Endometrial microvascular endothelial cells (primary cell): ENCODE data around the gene ACER1. TPM values are rescaled to one million over a fixed set of nuclear protein-coding genes. Genes with fewer than 3 reads are reported as not detected.

Source experiments
- in situ Hi-C: cut with HindIII; loops from 2 replicates; pipeline ENCODE4 v1.10.0; 2017; ENCODE audit warnings: low sequenced_read_pairs, low pct_unique_long_range_greater_than_20kb; ENCODE audit errors: inconsistent ontology term
- total RNA-seq: library from RNA; depleted of rRNA; stranded (reverse); fragments of >200 nt; gene quantifications from one replicate; pipeline ENCODE4 v1.2.3, GENCODE V29; 2015; ENCODE audit errors: inconsistent ontology term

The ACER1 gene
- total RNA-seq, 1 donor from 2014 or later, result not detected

GRCh38 chr19:6273701-6274601 lies 59.5 kb downstream of the ACER1 start:
- in situ Hi-C loops, result loop anchor here (10.0 kb wide), 1 partner anchor 49 kb away; no protein-coding TSS in a partner anchor

DNA sequence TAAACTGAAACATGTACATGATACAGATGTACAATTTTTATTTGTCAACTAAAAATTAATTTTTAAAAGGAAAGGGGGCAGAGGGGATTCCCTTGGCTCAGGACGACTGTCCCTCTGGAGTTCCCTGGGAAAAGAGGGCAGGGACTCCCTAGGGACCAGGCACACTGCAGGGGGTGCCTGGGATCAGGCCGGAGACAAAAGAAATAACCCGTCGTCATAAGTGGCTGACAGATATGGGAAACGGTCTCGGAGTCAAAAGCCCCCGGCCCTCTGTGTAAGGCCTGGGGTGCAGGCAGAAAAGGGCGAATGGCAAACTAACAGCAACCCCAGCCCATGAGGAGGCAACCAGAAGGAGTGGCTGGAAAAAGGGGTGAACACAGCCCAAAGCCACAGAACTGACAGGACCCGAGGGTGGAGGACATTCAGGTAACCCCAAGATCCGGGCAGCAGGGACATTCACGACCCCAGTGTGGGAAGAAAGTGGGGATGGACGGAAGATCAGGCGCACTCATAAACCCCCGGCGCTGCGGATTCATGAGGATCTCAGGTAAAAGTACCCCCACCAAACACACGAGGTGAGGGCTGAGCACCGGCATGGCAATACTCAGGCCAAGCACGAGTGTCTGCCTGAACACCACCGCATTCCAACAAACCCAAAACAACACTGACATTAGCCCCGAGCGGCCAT lies 60.4 kb downstream of the ACER1 start:
- in situ Hi-C loops, result loop anchor here (10.0 kb wide), 1 partner anchor 48 kb away; no protein-coding TSS in a partner anchor

GRCh38 chr19:6272411-6272791 lies 61.0 kb downstream of the ACER1 start:
- in situ Hi-C loops, result loop anchor here (10.0 kb wide), 1 partner anchor 48 kb away; no protein-coding TSS in a partner anchor

- in situ Hi-C loops, result loop anchor here (10.0 kb wide), 1 partner anchor 47 kb away; no protein-coding TSS in a partner anchor
These were observed 61.5 kb downstream of the ACER1 start for GRCh38 chr19:6271721-6272410.

DNA sequence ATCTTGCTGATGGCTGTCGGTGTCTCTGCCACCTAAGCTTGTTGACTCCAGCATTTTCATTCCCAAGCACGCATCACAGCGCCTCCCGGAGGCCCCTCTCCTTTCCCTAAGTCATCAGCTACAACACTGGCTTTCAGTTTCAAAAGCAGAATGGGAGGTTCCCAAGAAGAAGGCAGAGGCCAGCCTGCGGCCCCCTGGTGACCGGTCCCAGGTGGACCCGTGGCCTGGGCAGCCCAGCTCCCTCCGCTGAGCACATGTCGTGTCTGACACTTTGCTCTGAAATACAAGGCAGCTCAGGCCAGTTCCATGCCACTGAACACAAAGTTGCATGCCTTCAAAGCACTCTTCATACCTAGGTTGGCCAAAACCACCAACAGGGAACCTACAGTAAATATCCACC lies 62.2 kb downstream of the ACER1 start:
- in situ Hi-C loops, result loop anchor here (10.0 kb wide), 1 partner anchor 46 kb away; no protein-coding TSS in a partner anchor

DNA sequence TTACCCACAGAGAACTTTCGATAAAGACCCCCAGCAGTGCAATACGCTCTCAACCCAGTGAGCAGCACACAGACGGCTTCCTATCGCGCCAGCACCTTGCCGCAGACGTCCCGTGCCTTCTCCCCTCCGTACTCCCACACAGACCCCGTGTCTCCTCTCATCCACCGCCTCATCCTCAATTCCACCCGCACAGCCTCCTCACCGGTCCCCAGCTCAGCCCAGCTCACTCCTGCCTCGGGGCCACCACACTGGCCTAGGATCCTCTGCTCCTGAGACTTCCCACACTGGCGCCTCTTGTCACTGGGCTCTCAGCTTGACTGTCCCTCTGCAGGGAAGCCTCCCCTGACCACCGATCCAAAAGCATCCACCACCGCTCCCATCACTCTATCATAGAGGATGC lies 62.6 kb downstream of the ACER1 start:
- in situ Hi-C loops, result loop anchor here (10.0 kb wide), 1 partner anchor 46 kb away; no protein-coding TSS in a partner anchor

DNA sequence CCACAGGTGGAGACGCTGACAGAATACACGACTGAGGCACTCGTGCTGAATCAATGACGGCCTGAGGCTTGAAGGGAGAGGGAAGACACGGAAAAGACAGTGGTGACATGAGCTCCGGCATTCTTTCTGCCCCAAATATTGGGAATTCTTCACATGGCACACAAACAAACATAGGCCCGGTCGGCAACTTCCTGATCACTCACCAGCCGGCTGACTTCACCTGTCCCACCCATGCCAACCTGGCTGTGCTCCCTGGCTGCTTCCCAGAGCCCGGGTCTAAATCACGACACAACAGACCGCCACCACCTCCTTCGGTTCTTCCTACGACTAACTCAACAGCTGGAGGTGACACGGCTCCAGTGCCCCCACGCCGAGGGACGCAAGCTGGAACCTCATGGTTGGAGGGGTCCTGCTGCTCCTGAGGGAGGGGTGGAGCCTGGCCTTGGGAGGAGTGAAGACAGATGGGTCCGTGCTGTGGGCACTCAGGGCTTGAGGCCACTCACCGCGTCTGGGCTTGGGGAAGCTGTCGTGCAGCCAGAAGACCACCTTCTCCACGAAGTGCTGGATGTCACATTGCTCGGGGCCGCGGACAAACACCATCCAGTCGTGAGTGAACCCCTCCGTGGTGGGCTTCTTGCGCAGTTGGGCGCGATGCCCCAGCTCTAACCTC lies 63.2 kb downstream of the ACER1 start:
- in situ Hi-C loops, result loop anchor here (10.0 kb wide), 1 partner anchor 45 kb away; no protein-coding TSS in a partner anchor

GRCh38 chr19:6269101-6269886 lies 64.1 kb downstream of the ACER1 start:
- in situ Hi-C loops, result no loop called here

- in situ Hi-C loops, result no loop called here
These were observed 65.0 kb downstream of the ACER1 start for GRCh38 chr19:6268382-6268771.

GRCh38 chr19:6267552-6268381 lies 65.6 kb downstream of the ACER1 start:
- in situ Hi-C loops, result no loop called here

DNA sequence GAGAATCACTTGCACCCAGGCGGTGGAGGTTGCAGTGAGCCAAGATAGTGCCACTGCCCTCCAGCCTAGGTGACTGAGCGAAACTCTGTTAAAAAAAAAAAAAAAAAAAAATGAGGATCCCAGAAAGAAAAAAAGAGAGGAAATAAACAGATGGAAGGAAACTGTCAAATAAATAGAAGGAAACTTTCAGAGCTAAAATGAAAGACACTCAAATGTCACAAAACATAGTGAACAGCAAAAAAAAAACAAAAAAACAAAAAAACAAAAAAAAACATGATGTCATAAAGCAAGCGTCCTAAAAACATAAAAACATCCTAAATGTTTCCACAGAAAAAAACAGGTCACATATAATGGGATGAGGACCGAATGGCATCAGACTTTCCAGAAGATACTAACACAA lies 68.6 kb downstream of the ACER1 start:
- in situ Hi-C loops, result no loop called here

DNA sequence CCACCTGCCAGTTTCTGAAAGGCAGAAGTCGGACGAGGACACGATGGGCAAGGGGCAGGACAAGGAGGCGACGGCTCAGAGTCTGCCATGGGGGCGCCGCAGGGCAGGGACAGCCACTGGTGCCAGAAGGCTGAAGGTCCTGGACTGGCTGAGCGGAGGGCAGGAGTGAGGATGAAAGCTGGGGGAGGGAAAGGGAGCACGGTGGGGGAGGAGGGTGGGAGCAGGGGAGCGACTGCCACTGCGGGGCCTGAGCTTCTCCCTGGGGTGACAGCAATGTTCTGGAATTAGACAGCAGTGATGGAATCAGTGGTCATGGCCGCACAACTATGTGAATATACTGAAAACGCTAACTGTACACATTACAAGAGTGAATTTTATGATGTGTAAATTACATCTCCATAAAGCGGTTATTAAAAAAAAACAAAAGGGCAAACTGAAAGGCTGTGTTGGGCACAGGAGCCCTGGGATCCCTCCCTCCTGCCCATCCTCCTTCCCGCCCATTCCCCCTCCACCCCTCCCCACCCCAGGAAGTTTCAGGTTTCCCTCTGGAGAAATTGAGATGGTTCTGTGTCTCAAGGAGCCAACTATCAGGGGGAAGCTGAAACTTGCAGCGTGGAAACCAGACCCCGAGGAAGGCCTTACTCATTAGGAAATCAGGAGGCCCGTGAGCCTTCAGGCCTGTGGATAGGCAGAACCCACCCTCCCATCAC lies 69.5 kb downstream of the ACER1 start:
- in situ Hi-C loops, result no loop called here

- in situ Hi-C loops, result no loop called here
These were observed 70.1 kb downstream of the ACER1 start for GRCh38 chr19:6263306-6263705.

DNA sequence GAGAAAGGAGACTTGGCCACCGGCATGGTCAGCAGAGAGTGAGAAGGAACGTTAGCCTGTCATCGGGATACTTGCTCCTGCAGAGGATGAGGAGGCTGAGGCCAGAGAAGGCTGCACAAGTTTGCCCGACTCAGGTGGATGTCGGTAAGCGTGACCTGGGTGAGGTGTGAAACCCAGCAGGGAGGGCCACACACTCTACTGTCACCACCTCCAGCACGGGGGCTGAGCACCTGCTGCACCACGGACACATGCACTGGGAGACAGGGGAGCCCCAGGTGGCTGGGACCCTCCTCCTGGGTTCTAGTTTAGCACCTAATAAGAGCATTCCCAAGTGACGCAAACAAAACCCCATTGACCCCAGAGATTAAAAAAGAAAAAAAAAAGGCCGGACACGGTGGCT lies 70.9 kb downstream of the ACER1 start:
- in situ Hi-C loops, result no loop called here

GRCh38 chr19:6261883-6262282 lies 71.5 kb downstream of the ACER1 start:
- in situ Hi-C loops, result no loop called here

GRCh38 chr19:6260912-6261650 lies 72.3 kb downstream of the ACER1 start:
- in situ Hi-C loops, result no loop called here
